Astrocyte (in vitro differentiated cells and primary cell): ENCODE measurements around the gene SMARCA2. TPM values are rescaled to one million over a fixed set of nuclear protein-coding genes. Genes with fewer than 3 reads are reported as not detected.

Source experiments
- DNase-seq: peaks from one replicate; pipeline ENCODE4 v3.0.0-alpha.2; 2010; ENCODE audit warnings: low read depth
- FAIRE-seq: peaks from 2 replicates; lab custom pipeline; 2011; peaks lifted over from hg19 to GRCh38; lab: Jason Lieb, UNC
- H2AFZ ChIP-seq: 2 replicates; pipeline ENCODE4 v1.6.0; 2012; ENCODE audit warnings: low read depth, low read length, inconsistent platforms
- H3K27ac ChIP-seq: 2 replicates; pipeline ENCODE4 v1.5.1; 2011; ENCODE audit warnings: low read depth, low read length, inconsistent platforms
- H3K27me3 ChIP-seq: 2 replicates; pipeline ENCODE4 v1.6.0; 2011; ENCODE audit warnings: low read length, inconsistent platforms; ENCODE audit not compliant: insufficient read depth
- H3K36me3 ChIP-seq: 2 replicates; pipeline ENCODE4 v1.5.1; 2011; ENCODE audit warnings: low read length, inconsistent platforms; ENCODE audit not compliant: insufficient read depth
- H3K4me1 ChIP-seq: 2 replicates; pipeline ENCODE4 v1.5.1; 2011; ENCODE audit warnings: low read length, inconsistent platforms; ENCODE audit not compliant: insufficient read depth
- H3K4me2 ChIP-seq: 2 replicates; pipeline ENCODE4 v1.6.0; 2012; ENCODE audit warnings: low read length, inconsistent platforms
- H3K4me3 ChIP-seq: 2 replicates; pipeline ENCODE4 v1.5.1; 2011; ENCODE audit warnings: low read depth, mild to moderate bottlenecking, low read length, inconsistent platforms; ENCODE audit not compliant: insufficient read depth
- H3K79me2 ChIP-seq: 2 replicates; pipeline ENCODE4 v1.6.0; 2012; ENCODE audit warnings: mild to moderate bottlenecking, low read length, inconsistent platforms; ENCODE audit not compliant: insufficient read depth
- H3K9ac ChIP-seq: 2 replicates; pipeline ENCODE4 v1.6.0; 2012; ENCODE audit warnings: mild to moderate bottlenecking, low read length, inconsistent platforms
- H3K9me3 ChIP-seq: 2 replicates; pipeline ENCODE4 v1.5.1; 2012; ENCODE audit warnings: low read depth, mild to moderate bottlenecking, low read length, inconsistent platforms; ENCODE audit not compliant: insufficient read depth
- H4K20me1 ChIP-seq: 2 replicates; pipeline ENCODE4 v1.6.0; 2012; ENCODE audit warnings: low read length, inconsistent platforms; ENCODE audit not compliant: insufficient read depth
- H3K27ac Mint-ChIP-seq: one replicate; pipeline ENCODE4 v1.8.0; 2021; ENCODE audit warnings: mild to moderate bottlenecking, mixed read lengths; ENCODE audit not compliant: unreplicated experiment
- H3K27me3 Mint-ChIP-seq: one replicate; pipeline ENCODE4 v1.8.0; 2021; ENCODE audit warnings: low read depth, mixed read lengths; ENCODE audit not compliant: unreplicated experiment
- H3K36me3 Mint-ChIP-seq: one replicate; pipeline ENCODE4 v1.8.0; 2021; ENCODE audit warnings: low read depth, mixed read lengths; ENCODE audit not compliant: unreplicated experiment
- H3K4me1 Mint-ChIP-seq: one replicate; pipeline ENCODE4 v1.8.0; 2021; ENCODE audit warnings: low read depth, mixed read lengths; ENCODE audit not compliant: unreplicated experiment
- H3K4me3 Mint-ChIP-seq: one replicate; pipeline ENCODE4 v1.8.0; 2021; ENCODE audit warnings: mild to moderate bottlenecking, moderate library complexity, mixed read lengths; ENCODE audit not compliant: unreplicated experiment
- H3K9me3 Mint-ChIP-seq: one replicate; pipeline ENCODE4 v1.8.0; 2021; ENCODE audit warnings: mild to moderate bottlenecking, mixed read lengths; ENCODE audit not compliant: unreplicated experiment
- EZH2 ChIP-seq: IDR thresholded peaks from 2 replicates; pipeline ENCODE4 v1.6.1; 2012; ENCODE audit warnings: mild to moderate bottlenecking, low read length, inconsistent platforms; ENCODE audit not compliant: insufficient read depth
- total RNA-seq: library from RNA; stranded (reverse); gene quantifications from 2 replicates; pipeline ENCODE4 v1.2.1, GENCODE V29; 2021
- TF ChIP-seq, protein P1 (sequence below): IDR thresholded peaks from 2 replicates; pipeline ENCODE4 v1.5.1; 2011; ENCODE audit warnings: low read depth, mild to moderate bottlenecking, inconsistent platforms, low read length, moderate library complexity; ENCODE audit not compliant: insufficient read depth

The SMARCA2 gene
- total RNA-seq, 1 donor from 2014 or later, result 54.2 TPM

DNA sequence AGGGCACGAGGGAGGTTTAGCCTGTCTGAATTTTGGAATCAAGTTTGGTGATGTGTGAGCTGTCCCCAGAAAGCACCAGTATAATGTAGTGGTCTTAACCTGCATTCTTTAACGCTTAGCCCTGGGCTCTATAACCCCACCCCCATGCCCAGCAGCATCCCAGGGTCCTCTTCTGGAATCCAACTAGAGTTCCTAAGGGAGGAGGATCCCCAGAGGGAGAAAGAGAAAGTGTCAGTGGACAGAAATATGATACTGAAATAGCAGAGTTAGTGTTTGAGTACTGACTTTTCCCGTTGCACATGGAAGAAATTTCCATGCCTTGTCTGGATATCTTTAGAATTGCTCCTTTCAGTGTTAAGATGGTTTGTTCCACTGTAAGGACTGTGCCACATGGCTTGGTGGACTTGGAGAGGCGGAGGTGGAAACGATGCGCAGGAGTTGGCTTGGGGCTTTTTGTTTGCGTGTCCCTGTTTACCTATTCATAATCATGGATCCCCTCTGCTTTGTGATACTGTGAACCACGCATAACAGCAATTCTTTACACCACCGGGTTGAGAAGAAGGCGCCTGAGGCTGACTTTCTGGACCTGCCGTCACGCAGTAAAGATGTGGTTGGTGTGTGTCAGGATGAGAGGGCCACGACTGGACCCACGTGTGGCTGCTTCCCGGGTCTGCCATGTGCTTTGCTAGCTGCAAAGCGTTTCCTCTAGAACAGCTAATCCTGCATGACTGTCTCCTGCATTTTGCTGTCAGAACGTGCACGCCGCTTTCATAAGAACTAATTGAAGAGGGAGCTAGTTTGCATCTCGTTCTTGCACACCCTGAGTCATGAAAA, 142.3 kb downstream of the SMARCA2 start:
- peak overlapping the region; percentile 70 for H3K4me3 ChIP-seq
- H3K27me3 ChIP-seq, result no peaks in the 10 kb centered on the region
- DNase-seq (peak; percentile 67), FAIRE-seq (no peak)
- peak overlapping the region; percentile 82 for H3K27ac ChIP-seq
- H3K9ac ChIP-seq, result peak overlapping the region; percentile 83
- H3K4me3 Mint-ChIP-seq, result peak overlapping the region; percentile 89
- peaks cover 6% of the 10 kb centered on the region for H3K36me3 Mint-ChIP-seq
- peaks cover 18% of the 10 kb centered on the region for H3K4me1 Mint-ChIP-seq
- TF ChIP-seq EZH2, result no peak
- TF ChIP-seq, protein P1, sequence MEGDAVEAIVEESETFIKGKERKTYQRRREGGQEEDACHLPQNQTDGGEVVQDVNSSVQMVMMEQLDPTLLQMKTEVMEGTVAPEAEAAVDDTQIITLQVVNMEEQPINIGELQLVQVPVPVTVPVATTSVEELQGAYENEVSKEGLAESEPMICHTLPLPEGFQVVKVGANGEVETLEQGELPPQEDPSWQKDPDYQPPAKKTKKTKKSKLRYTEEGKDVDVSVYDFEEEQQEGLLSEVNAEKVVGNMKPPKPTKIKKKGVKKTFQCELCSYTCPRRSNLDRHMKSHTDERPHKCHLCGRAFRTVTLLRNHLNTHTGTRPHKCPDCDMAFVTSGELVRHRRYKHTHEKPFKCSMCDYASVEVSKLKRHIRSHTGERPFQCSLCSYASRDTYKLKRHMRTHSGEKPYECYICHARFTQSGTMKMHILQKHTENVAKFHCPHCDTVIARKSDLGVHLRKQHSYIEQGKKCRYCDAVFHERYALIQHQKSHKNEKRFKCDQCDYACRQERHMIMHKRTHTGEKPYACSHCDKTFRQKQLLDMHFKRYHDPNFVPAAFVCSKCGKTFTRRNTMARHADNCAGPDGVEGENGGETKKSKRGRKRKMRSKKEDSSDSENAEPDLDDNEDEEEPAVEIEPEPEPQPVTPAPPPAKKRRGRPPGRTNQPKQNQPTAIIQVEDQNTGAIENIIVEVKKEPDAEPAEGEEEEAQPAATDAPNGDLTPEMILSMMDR, result no peak
- H3K9me3 ChIP-seq, result no peaks in the 10 kb centered on the region
- H3K27me3 Mint-ChIP-seq, result no peaks in the 10 kb centered on the region
- no peaks in the 10 kb centered on the region for H3K36me3 ChIP-seq
- H3K79me2 ChIP-seq, result peaks cover 8% of the 10 kb centered on the region
- peak overlapping the region; percentile 88 for H3K4me2 ChIP-seq
- no peaks in the 10 kb centered on the region for H3K9me3 Mint-ChIP-seq
- no peaks in the 10 kb centered on the region for H4K20me1 ChIP-seq
- peaks cover 23% of the 10 kb centered on the region for H3K4me1 ChIP-seq
- peak overlapping the region; percentile 88 for H3K27ac Mint-ChIP-seq
- H2AFZ ChIP-seq, result peak overlapping the region; percentile 77

DNA sequence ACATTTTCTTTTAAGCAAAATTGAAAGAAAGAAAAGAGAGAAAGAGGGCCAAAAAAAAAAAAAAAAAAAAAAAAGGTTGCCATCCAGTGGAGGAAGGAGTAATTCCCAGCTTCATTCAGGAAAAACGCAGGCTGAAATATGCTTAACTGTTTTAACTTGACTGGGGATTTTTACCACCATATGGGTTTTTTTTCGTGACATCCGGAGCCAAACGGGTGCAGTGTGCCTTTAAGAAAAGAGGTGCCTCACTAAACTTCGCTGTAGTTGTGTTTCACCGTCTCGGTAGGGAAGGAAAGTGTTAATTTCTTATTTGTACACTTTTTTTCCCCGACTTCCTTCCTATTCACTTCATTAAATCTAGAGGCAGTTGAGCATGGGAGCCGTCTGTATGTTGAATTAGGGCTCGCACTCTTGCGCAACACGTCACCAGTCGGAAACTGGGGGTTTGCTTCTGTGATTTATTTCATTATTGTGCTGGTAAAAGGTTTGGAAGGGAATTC, 143.0 kb downstream of the SMARCA2 start:
- peak overlapping the region; percentile 89 for H3K4me3 Mint-ChIP-seq
- peak overlapping the region; percentile 88 for H3K27ac Mint-ChIP-seq
- TF ChIP-seq, protein P1, result peak; percentile 15
- no peak for TF ChIP-seq EZH2
- H3K9ac ChIP-seq, result peak overlapping the region; percentile 83
- H3K36me3 Mint-ChIP-seq, result peaks cover 6% of the 10 kb centered on the region
- H4K20me1 ChIP-seq, result no peaks in the 10 kb centered on the region
- H3K9me3 ChIP-seq, result no peaks in the 10 kb centered on the region
- no peaks in the 10 kb centered on the region for H3K27me3 ChIP-seq
- FAIRE-seq, result no peak
- peaks cover 18% of the 10 kb centered on the region for H3K4me1 Mint-ChIP-seq
- H3K36me3 ChIP-seq, result no peaks in the 10 kb centered on the region
- peak overlapping the region; percentile 82 for H3K27ac ChIP-seq
- peak overlapping the region; percentile 88 for H3K4me2 ChIP-seq
- no peaks in the 10 kb centered on the region for H3K9me3 Mint-ChIP-seq
- H2AFZ ChIP-seq, result peak overlapping the region; percentile 77
- peaks cover 23% of the 10 kb centered on the region for H3K4me1 ChIP-seq
- H3K79me2 ChIP-seq, result peaks cover 8% of the 10 kb centered on the region
- peak; percentile 54 for DNase-seq
- H3K27me3 Mint-ChIP-seq, result no peaks in the 10 kb centered on the region
- peak overlapping the region; percentile 70 for H3K4me3 ChIP-seq
